Neural progenitor cell (in vitro differentiated cells): ENCODE measurements around the gene MRPL19. TPM values are rescaled to one million over a fixed set of nuclear protein-coding genes. Genes with fewer than 3 reads are reported as not detected.

Source experiments
- DNase-seq: peaks from one replicate; pipeline ENCODE4 v3.0.0-alpha.2; 2016; ENCODE audit warnings: low spot score
- H2AFZ ChIP-seq: fragments of 200-600 bp; sonication (generic); replicated peaks from 2 replicates; pipeline ENCODE4 v1.6.1; 2016; ENCODE audit warnings: antibody characterized with exemption
- H3F3A ChIP-seq: fragments of 200-600 bp; sonication (generic); 2 replicates; pipeline ENCODE4 v1.6.1; 2016; ENCODE audit warnings: antibody characterized with exemption, low read depth
- H3K27ac ChIP-seq: fragments of 200-600 bp; sonication (generic); 2 replicates; pipeline ENCODE4 v1.5.1; 2016; ENCODE audit warnings: mild to moderate bottlenecking
- H3K27me3 ChIP-seq: fragments of 200-600 bp; sonication (generic); 2 replicates; pipeline ENCODE4 v1.6.1; 2016; ENCODE audit warnings: mild to moderate bottlenecking, moderate library complexity
- H3K36me3 ChIP-seq: fragments of 200-600 bp; sonication (generic); 2 replicates; pipeline ENCODE4 v1.5.1; 2016
- H3K4me1 ChIP-seq: fragments of 200-600 bp; sonication (generic); 2 replicates; pipeline ENCODE4 v1.6.1; 2016; ENCODE audit warnings: mixed run types
- H3K4me2 ChIP-seq: fragments of 200-600 bp; sonication (generic); 2 replicates; pipeline ENCODE4 v1.6.1; 2016
- H3K4me3 ChIP-seq: fragments of 200-600 bp; sonication (generic); 2 replicates; pipeline ENCODE4 v1.5.1; 2016
- H3K79me2 ChIP-seq: fragments of 200-600 bp; sonication (generic); 2 replicates; pipeline ENCODE4 v1.6.1; 2016; ENCODE audit warnings: low read depth
- H3K9ac ChIP-seq: fragments of 200-600 bp; sonication (generic); 2 replicates; pipeline ENCODE4 v1.6.1; 2016
- H3K9me3 ChIP-seq: fragments of 200-600 bp; sonication (generic); 2 replicates; pipeline ENCODE4 v1.5.1; 2016; ENCODE audit warnings: low read depth
- H4K20me1 ChIP-seq: fragments of 200-600 bp; sonication (generic); 2 replicates; pipeline ENCODE4 v1.6.1; 2016; ENCODE audit warnings: low read depth
- H3K27ac Mint-ChIP-seq: 3 replicates; pipeline ENCODE4 v1.8.0; 2021; ENCODE audit warnings: mixed read lengths
- H3K27me3 Mint-ChIP-seq: 2 replicates; pipeline ENCODE4 v1.8.0; 2022; ENCODE audit warnings: low read depth, mild to moderate bottlenecking, inconsistent platforms, moderate library complexity, mixed read lengths; ENCODE audit not compliant: insufficient read depth
- H3K36me3 Mint-ChIP-seq: 3 replicates; pipeline ENCODE4 v1.8.0; 2021; ENCODE audit warnings: mixed read lengths
- H3K4me1 Mint-ChIP-seq: 3 replicates; pipeline ENCODE4 v1.8.0; 2021; ENCODE audit warnings: mixed read lengths
- H3K4me3 Mint-ChIP-seq: 3 replicates; pipeline ENCODE4 v1.8.0; 2021; ENCODE audit warnings: mild to moderate bottlenecking, moderate library complexity, mixed read lengths
- H3K9me3 Mint-ChIP-seq: 3 replicates; pipeline ENCODE4 v1.8.0; 2020; ENCODE audit warnings: mixed read lengths
- CTCF ChIP-seq: fragments of 200-600 bp; sonication (generic); IDR thresholded peaks from 2 replicates; pipeline ENCODE4 v1.5.1; 2017; ENCODE audit warnings: antibody characterized with exemption, mild to moderate bottlenecking
- EZH2 ChIP-seq: fragments of 200-600 bp; sonication (generic); IDR thresholded peaks from 2 replicates; pipeline ENCODE4 v1.6.1; 2017; ENCODE audit warnings: antibody characterized with exemption, mild to moderate bottlenecking, moderate library complexity
- EZH2phosphoT487 ChIP-seq: fragments of 200-600 bp; sonication (generic); IDR thresholded peaks from 2 replicates; pipeline ENCODE4 v1.6.1; 2017; ENCODE audit warnings: antibody characterized with exemption
- total RNA-seq: library from RNA; depleted of rRNA; stranded (reverse); fragments of >200 nt; gene quantifications from 2 replicates; pipeline ENCODE4 v1.2.3, GENCODE V29; 2015; ENCODE audit warnings: low replicate concordance

The MRPL19 gene
- total RNA-seq, 1 donor from 2014 or later, result 80.4 TPM

- Mint-ChIP-seq H3K27ac (no peak overlapping the region), H3K4me1 (peaks cover 41% of the 10 kb centered on the region), H3K9me3 (peaks cover 10% of the 10 kb centered on the region), H3K4me3 (no peak overlapping the region), H3K36me3 (peaks cover 5% of the 10 kb centered on the region), H3K27me3 (peaks cover 14% of the 10 kb centered on the region)
- H3F3A ChIP-seq, result peaks cover 8% of the 10 kb centered on the region
- peaks cover 18% of the 10 kb centered on the region for H3K4me1 ChIP-seq
- no peak overlapping the region for H2AFZ ChIP-seq
- no peak for DNase-seq
- no peak overlapping the region for H3K9ac ChIP-seq
- H3K9me3 ChIP-seq, result no peaks in the 10 kb centered on the region
- H3K27me3 ChIP-seq, result peaks cover 5% of the 10 kb centered on the region
- no peak overlapping the region for H3K4me2 ChIP-seq
- H3K79me2 ChIP-seq, result no peaks in the 10 kb centered on the region
- H3K36me3 ChIP-seq, result no peaks in the 10 kb centered on the region
- TF ChIP-seq CTCF, result no peak
- TF ChIP-seq EZH2, result no peak
- H4K20me1 ChIP-seq, result no peaks in the 10 kb centered on the region
- no peak overlapping the region for H3K27ac ChIP-seq
- H3K4me3 ChIP-seq, result no peak overlapping the region
Measured at GRCh38 chr2:75610671-75611070, 35.9 kb upstream of the MRPL19 start.

DNA sequence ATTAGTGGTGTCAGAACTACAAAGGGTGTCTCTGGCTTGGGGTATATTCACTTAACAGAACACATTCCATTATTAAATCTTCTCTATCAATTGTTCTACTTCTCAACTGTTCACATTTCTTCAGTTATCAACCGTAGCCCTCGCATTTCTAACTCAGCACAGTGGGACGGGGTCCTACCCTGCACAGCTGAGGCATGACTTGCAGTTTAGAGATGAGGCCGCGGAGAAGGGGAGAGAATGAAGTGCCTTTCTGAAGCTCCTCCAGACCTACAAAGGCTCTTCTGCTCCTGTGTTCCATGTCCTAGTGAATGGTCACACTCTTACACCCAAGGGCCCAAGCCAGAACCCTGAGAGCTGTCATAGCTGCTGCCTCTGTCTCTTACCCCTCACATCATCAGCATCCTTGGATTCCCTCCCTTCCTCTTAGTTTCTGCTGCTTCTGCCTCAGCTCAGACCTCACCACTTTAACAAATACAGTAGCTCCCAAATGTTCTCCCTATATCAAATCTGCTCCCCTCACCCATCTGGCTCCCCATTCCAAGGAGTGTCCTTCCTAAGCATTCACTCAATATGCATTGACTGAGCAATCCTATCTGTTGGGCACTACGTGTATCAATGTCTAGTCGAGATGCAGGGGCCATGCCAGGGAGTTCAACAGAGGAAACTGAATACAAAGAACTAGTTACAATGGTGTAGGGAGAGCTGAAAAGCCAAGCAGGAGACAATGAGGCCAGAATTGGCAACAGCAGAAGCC lies 34.3 kb upstream of the MRPL19 start:
- H3K9me3 ChIP-seq, result no peaks in the 10 kb centered on the region
- H3K27me3 Mint-ChIP-seq, result peaks cover 14% of the 10 kb centered on the region
- no peak overlapping the region for H3K27ac ChIP-seq
- no peak overlapping the region for H3K4me3 ChIP-seq
- H3K36me3 Mint-ChIP-seq, result peaks cover 5% of the 10 kb centered on the region
- H4K20me1 ChIP-seq, result no peaks in the 10 kb centered on the region
- H3F3A ChIP-seq, result peaks cover 8% of the 10 kb centered on the region
- H3K4me1 ChIP-seq, result peaks cover 14% of the 10 kb centered on the region
- H3K4me2 ChIP-seq, result no peak overlapping the region
- peaks cover 13% of the 10 kb centered on the region for H3K9me3 Mint-ChIP-seq
- no peak overlapping the region for H3K4me3 Mint-ChIP-seq
- H3K27me3 ChIP-seq, result peaks cover 5% of the 10 kb centered on the region
- no peak overlapping the region for H3K9ac ChIP-seq
- H3K36me3 ChIP-seq, result no peaks in the 10 kb centered on the region
- peaks cover 26% of the 10 kb centered on the region for H3K4me1 Mint-ChIP-seq
- TF ChIP-seq EZH2phosphoT487, result no peak
- TF ChIP-seq CTCF, result no peak
- no peak for TF ChIP-seq EZH2
- H2AFZ ChIP-seq, result no peak overlapping the region
- DNase-seq, result no peak
- H3K79me2 ChIP-seq, result no peaks in the 10 kb centered on the region
- H3K27ac Mint-ChIP-seq, result no peak overlapping the region

DNA sequence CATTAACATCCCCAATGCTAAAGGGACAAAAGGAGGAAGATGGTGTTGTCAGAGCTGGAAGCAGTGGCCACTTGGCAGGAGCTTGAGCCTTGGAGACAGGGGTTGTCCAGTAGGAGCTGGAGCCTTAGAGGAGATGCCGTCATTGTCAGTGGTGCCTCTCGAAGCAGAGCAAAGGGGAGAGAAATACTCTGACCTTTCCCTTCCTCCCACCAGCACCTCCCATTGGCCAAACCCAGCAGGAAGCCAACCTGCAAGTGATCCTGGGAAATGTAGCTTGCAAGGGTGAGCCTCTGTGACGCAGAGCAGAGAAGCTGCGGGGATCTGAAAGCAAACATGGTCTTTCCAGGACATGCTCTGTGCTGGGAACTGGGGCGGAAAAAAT lies 33.7 kb upstream of the MRPL19 start:
- H3K27ac ChIP-seq, result no peak overlapping the region
- Mint-ChIP-seq H3K9me3 (peaks cover 14% of the 10 kb centered on the region), H3K4me3 (no peak overlapping the region), H3K27ac (no peak overlapping the region), H3K27me3 (peaks cover 9% of the 10 kb centered on the region), H3K36me3 (peaks cover 5% of the 10 kb centered on the region), H3K4me1 (peaks cover 20% of the 10 kb centered on the region)
- no peaks in the 10 kb centered on the region for H3K36me3 ChIP-seq
- no peak for DNase-seq
- peaks cover 14% of the 10 kb centered on the region for H3K4me1 ChIP-seq
- no peaks in the 10 kb centered on the region for H3K9me3 ChIP-seq
- TF ChIP-seq CTCF, result no peak
- TF ChIP-seq EZH2phosphoT487, result no peak
- no peak for TF ChIP-seq EZH2
- peaks cover 5% of the 10 kb centered on the region for H3K27me3 ChIP-seq
- no peaks in the 10 kb centered on the region for H3K79me2 ChIP-seq
- no peak overlapping the region for H2AFZ ChIP-seq
- no peak overlapping the region for H3K4me3 ChIP-seq
- H3K4me2 ChIP-seq, result no peak overlapping the region
- peaks cover 8% of the 10 kb centered on the region for H3F3A ChIP-seq
- H4K20me1 ChIP-seq, result no peaks in the 10 kb centered on the region
- no peak overlapping the region for H3K9ac ChIP-seq
